Testis (tissue), 3 donors: Measurements from ENCODE around the gene DLX3. TPM values are rescaled to one million over a fixed set of nuclear protein-coding genes. Genes with fewer than 3 reads are reported as not detected.

ENCODE experiments used
- DNase-seq: peaks from one replicate; pipeline ENCODE4 v3.0.0-alpha.2; 2019
- H3K27ac ChIP-seq, 2 donors: fragments of 200-600 bp; sonication (generic); one replicate each; pipeline ENCODE4 v1.5.1; 2019
- H3K27me3 ChIP-seq: fragments of 200-600 bp; sonication (generic); one replicate; pipeline ENCODE4 v1.5.1; 2019
- H3K36me3 ChIP-seq: fragments of 200-600 bp; sonication (generic); one replicate; pipeline ENCODE4 v1.5.1; 2017; ENCODE audit warnings: low read depth; ENCODE audit errors: missing control alignments
- H3K4me1 ChIP-seq: fragments of 200-600 bp; sonication (generic); one replicate; pipeline ENCODE4 v1.5.1; 2019
- H3K4me3 ChIP-seq, 2 donors: fragments of 200-600 bp; sonication (generic); one replicate each; pipeline ENCODE4 v1.5.1; 2017 to 2019
- H3K9me3 ChIP-seq: fragments of 200-600 bp; sonication (generic); one replicate; pipeline ENCODE4 v1.5.1; 2017
- POLR2A ChIP-seq: fragments of 450-650 bp; IDR thresholded peaks from one replicate; pipeline ENCODE4 v1.6.1; 2017; ENCODE audit warnings: antibody characterized with exemption, mild to moderate bottlenecking, moderate library complexity
- WGBS, 2 donors: methylation state at CpG; one replicate each; pipeline ENCODE4 v1.1.5; 2018; 5-methylcytosine and 5-hydroxymethylcytosine counted together
- intact Hi-C: fragments of 100-400 bp; cut with DNase I; formaldehyde crosslinking; loops from one replicate; pipeline ENCODE4 v1.15.1; 2023; ENCODE audit warnings: low total_unique reads
- polyA plus RNA-seq: library from polyadenylated mRNA; stranded (reverse); fragments of 350-450 nt; fragmentation: Illumina TruSeq; extraction: RNeasy Lipid Tissue Mini Kit (QIAGEN cat#74804); gene quantifications from one replicate; pipeline ENCODE4 v1.2.3, GENCODE V29; 2014; ENCODE audit warnings: low read depth, low replicate concordance; ENCODE audit not compliant: insufficient read depth
- total RNA-seq, 2 donors: library from RNA; depleted of rRNA; stranded (reverse); fragments of >200 nt; gene quantifications; one replicate each; pipeline ENCODE4 v1.2.3, GENCODE V29; 2016
- TF ChIP-seq, protein P1 (sequence below), 3 experiments: fragments of 450-650 bp in 2 of 3; fragments of 200-600 bp in 1 of 3; sonication (generic) in 1 of 3; IDR thresholded peaks; one replicate each; pipeline ENCODE4 v1.5.1; 2016 to 2019; ENCODE audit warnings: antibody characterized with exemption in 3 of 3, mild to moderate bottlenecking in 2 of 3, moderate library complexity in 1 of 3

The DLX3 gene
- total and polyA plus RNA-seq, 3 donors from 2014 or later, result 1.0 to 1.5 (median 1.4) TPM

DNA sequence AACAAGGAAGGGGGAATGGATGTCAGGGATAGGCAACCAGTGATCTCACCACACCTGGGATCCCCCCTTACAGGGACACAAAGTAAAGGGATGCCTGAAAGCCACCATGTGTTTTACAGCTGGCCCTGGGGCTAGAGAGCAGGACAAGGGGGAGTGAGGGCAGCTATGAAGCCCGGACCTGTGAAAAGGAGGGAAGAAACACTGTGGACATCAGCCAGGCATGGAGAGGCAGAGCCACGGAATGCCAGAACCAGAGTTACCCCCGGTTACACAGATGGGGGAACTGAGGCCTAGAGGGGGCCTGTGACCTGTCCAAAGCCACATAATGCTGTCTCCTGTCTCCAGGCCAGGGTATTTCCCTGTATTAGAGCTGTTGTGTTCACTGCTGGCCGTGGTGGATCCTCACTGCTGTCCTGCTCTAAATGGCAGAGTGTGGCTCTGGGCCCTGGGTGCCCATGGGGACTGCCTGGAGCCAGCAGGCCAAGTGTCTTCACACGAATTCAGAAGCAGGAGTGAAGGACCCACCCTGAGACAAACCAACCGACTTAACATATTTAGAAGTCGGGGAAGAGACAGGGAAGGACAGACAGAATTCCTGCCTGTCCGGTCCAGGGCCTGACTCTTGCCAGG, 31.1 kb upstream of the DLX3 start:
- Histone ChIP-seq H3K27me3 (no peaks in the 10 kb centered on the region), H3K9me3 (no peaks in the 10 kb centered on the region), H3K4me3 (no peak overlapping the region), H3K4me1 (no peaks in the 10 kb centered on the region), H3K36me3 (no peaks in the 10 kb centered on the region), H3K27ac (no peak overlapping the region)
- WGBS, 2 donors, result 67 to 72% methylated on average over 7 to 8 of the region's 8 CpGs
- DNase-seq, result no peak
- TF ChIP-seq POLR2A, result no peak
- TF ChIP-seq, protein P1, sequence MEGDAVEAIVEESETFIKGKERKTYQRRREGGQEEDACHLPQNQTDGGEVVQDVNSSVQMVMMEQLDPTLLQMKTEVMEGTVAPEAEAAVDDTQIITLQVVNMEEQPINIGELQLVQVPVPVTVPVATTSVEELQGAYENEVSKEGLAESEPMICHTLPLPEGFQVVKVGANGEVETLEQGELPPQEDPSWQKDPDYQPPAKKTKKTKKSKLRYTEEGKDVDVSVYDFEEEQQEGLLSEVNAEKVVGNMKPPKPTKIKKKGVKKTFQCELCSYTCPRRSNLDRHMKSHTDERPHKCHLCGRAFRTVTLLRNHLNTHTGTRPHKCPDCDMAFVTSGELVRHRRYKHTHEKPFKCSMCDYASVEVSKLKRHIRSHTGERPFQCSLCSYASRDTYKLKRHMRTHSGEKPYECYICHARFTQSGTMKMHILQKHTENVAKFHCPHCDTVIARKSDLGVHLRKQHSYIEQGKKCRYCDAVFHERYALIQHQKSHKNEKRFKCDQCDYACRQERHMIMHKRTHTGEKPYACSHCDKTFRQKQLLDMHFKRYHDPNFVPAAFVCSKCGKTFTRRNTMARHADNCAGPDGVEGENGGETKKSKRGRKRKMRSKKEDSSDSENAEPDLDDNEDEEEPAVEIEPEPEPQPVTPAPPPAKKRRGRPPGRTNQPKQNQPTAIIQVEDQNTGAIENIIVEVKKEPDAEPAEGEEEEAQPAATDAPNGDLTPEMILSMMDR (IDR thresholded peaks at IDR 0.05), result no peak
- intact Hi-C loops, result loop anchor here (5.0 kb wide), 1 partner anchor 61 kb away; no protein-coding TSS in a partner anchor

DNA sequence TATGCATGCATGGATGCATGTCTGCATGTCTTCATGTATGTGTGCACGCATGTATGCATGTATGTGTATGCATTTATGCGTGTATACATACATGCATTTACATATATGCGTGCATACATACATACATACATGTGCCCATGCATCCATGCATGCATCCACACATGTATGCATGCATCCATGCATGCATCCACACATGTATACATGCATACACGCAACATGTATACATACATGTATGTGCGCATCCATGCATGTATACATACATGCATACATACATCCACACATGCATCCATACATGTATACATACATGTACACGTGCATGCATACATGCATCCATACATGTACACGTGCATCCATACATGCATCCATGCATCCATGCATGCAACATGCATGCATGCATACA, 29.8 kb upstream of the DLX3 start:
- no peaks in the 10 kb centered on the region for H3K27me3 ChIP-seq
- DNase-seq, result no peak
- no peak overlapping the region for H3K4me3 ChIP-seq
- no peaks in the 10 kb centered on the region for H3K4me1 ChIP-seq
- no peak overlapping the region for H3K27ac ChIP-seq
- no peaks in the 10 kb centered on the region for H3K9me3 ChIP-seq
- no peaks in the 10 kb centered on the region for H3K36me3 ChIP-seq
- WGBS, 2 donors, result 37% methylated on average over 7 of the region's 7 CpGs
- no peak for TF ChIP-seq POLR2A
- TF ChIP-seq, protein P1 (IDR thresholded peaks at IDR 0.05), result no peak
- intact Hi-C loops, result loop anchor here (5.0 kb wide), 1 partner anchor 62 kb away; no protein-coding TSS in a partner anchor

DNA sequence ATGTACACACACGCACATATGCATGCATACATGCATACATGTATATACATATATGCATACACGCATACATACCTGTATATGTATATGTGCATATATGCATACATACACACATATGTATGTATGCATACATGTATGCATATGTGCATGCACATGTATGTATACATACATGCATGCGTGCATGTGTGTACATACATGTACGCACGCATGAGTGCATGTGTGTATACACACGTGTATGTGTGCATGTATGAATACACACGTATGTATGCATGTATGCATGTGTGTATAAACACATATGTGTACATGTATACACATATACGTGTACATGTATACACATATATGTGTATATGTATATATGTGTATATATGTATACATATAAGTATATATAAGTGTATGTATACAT, 28.5 kb upstream of the DLX3 start:
- DNase-seq, result no peak
- Histone ChIP-seq H3K27me3 (no peaks in the 10 kb centered on the region), H3K27ac (no peak overlapping the region), H3K4me1 (no peaks in the 10 kb centered on the region), H3K4me3 (no peak overlapping the region), H3K9me3 (no peaks in the 10 kb centered on the region), H3K36me3 (no peaks in the 10 kb centered on the region)
- intact Hi-C loops, result no loop called here
- TF ChIP-seq, protein P1 (IDR thresholded peaks at IDR 0.05), result no peak
- no peak for TF ChIP-seq POLR2A
- 44 to 53% methylated on average over 8 of the region's 8 CpGs for WGBS, 2 donors

DNA sequence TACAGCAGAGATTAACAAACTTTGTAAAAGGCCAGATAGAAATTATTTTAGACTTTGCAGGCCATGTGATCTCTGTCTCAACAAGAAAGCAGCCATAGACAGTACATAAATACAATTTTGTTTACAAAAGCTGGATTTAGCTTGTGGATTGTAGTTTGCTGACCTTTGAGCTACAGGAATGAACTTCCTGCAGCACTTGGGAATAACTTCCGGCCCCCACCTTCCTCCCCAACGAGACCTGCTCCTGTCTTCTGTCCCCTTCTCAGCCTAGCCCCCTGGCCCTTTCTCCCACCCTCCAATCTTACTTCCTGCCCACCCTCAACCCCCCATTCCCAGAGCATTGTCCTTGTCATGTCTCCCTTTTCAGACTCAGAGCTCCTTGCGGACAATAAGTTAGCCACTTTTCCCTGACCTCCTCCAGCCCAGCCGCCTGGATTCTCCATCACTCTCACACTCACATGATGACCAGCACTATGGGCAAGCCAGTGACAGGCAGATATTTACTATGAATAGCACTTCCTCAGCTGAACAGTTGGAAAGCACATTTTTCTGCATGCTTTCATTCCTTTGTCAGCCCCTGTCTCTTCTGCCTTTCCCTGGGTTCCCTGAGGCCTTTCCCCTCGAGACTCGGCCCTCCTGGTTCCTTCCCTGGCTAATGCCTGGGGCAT, 27.6 kb upstream of the DLX3 start:
- H3K4me3 ChIP-seq, result no peak overlapping the region
- no peak overlapping the region for H3K27ac ChIP-seq
- no peaks in the 10 kb centered on the region for H3K9me3 ChIP-seq
- WGBS, 2 donors, result 70% methylated on average over 6 of the region's 6 CpGs
- H3K4me1 ChIP-seq, result no peaks in the 10 kb centered on the region
- intact Hi-C loops, result no loop called here
- no peaks in the 10 kb centered on the region for H3K36me3 ChIP-seq
- H3K27me3 ChIP-seq, result no peaks in the 10 kb centered on the region
- TF ChIP-seq, protein P1 (IDR thresholded peaks at IDR 0.05), result no peak
- TF ChIP-seq POLR2A, result no peak
- DNase-seq, result no peak
